AG20443 (cell line): ENCODE data around the gene CNN3.

Experiments used
- DNase-seq: peaks from one replicate; pipeline ENCODE4 v3.0.0; 2012; ENCODE audit warnings: low spot score, mixed read lengths

CNN3 gene

GRCh38 chr1:94926915-94927404 lies at the start of gene CNN3:
TSS of gene CNN3 (minus strand) at chr1:94927110. CDS start at chr1:94926894, 216 bp downstream.
- DNase-seq: peak; percentile 96

GRCh38 chr1:94974824-94975223 lies 47.9 kb upstream of the CNN3 start:
- peak; percentile 71 for DNase-seq

- DNase-seq: peak; percentile 22
Measured at GRCh38 chr1:94974241-94974640, 47.3 kb upstream of the CNN3 start.

GRCh38 chr1:94973309-94973922 lies 46.5 kb upstream of the CNN3 start:
- peak; percentile 28 for DNase-seq

GRCh38 chr1:94971491-94971924 lies 44.6 kb upstream of the CNN3 start:
- DNase-seq: peak; percentile 58

- DNase-seq: no peak
Measured at GRCh38 chr1:94970783-94971182, 43.9 kb upstream of the CNN3 start.

- DNase-seq: no peak
Measured at GRCh38 chr1:94969137-94969536, 42.2 kb upstream of the CNN3 start.

- DNase-seq: no peak
Measured at GRCh38 chr1:94966033-94966432, 39.1 kb upstream of the CNN3 start.

- DNase-seq: no peak
Measured at GRCh38 chr1:94963864-94964263, 37.0 kb upstream of the CNN3 start.

- peak; percentile 38 for DNase-seq
Measured at GRCh38 chr1:94962409-94963265, 35.7 kb upstream of the CNN3 start.

GRCh38 chr1:94961988-94962387 lies 35.1 kb upstream of the CNN3 start:
- DNase-seq: no peak

- DNase-seq: no peak
Measured at GRCh38 chr1:94961582-94961981, 34.7 kb upstream of the CNN3 start.

- no peak for DNase-seq
Measured at GRCh38 chr1:94958081-94958480, 31.2 kb upstream of the CNN3 start.

GRCh38 chr1:94955767-94956632 lies 29.1 kb upstream of the CNN3 start:
- peak; percentile 33 for DNase-seq

- no peak for DNase-seq
Measured at GRCh38 chr1:94954263-94955220, 27.6 kb upstream of the CNN3 start.

- DNase-seq: no peak
Measured at GRCh38 chr1:94953746-94954145, 26.8 kb upstream of the CNN3 start.

- no peak for DNase-seq
Measured at GRCh38 chr1:94953107-94953506, 26.2 kb upstream of the CNN3 start.

- DNase-seq: no peak
Measured at GRCh38 chr1:94952539-94952938, 25.6 kb upstream of the CNN3 start.

GRCh38 chr1:94951509-94952208 lies 24.7 kb upstream of the CNN3 start:
- no peak for DNase-seq

- peak; percentile 46 for DNase-seq
Measured at GRCh38 chr1:94951046-94951445, 24.1 kb upstream of the CNN3 start.
